KOPT-K1 (cell line): ENCODE results near the gene HES3.
A peak's percentile ranks its signal among the peaks of the same experiment; 100 is the strongest.

ENCODE experiments used
- H3K27ac ChIP-seq: fragments of 200-600 bp; sonication (generic); 2 replicates; pipeline ENCODE4 v1.5.1; 2016; ENCODE audit warnings: antibody characterized with exemption, mild to moderate bottlenecking, low read depth, low read length; ENCODE audit not compliant: poor library complexity, severe bottlenecking
- H3K36me3 ChIP-seq: fragments of 200-600 bp; sonication (generic); 2 replicates; pipeline ENCODE4 v1.5.1; 2017; ENCODE audit warnings: antibody characterized with exemption, mild to moderate bottlenecking, low read length, moderate library complexity; ENCODE audit not compliant: insufficient read depth
- H3K9me3 ChIP-seq: fragments of 200-600 bp; sonication (generic); 2 replicates; pipeline ENCODE4 v1.5.1; 2017; ENCODE audit warnings: antibody characterized with exemption, low read length, mild to moderate bottlenecking; ENCODE audit not compliant: insufficient read depth, poor library complexity, severe bottlenecking

The HES3 gene

DNA sequence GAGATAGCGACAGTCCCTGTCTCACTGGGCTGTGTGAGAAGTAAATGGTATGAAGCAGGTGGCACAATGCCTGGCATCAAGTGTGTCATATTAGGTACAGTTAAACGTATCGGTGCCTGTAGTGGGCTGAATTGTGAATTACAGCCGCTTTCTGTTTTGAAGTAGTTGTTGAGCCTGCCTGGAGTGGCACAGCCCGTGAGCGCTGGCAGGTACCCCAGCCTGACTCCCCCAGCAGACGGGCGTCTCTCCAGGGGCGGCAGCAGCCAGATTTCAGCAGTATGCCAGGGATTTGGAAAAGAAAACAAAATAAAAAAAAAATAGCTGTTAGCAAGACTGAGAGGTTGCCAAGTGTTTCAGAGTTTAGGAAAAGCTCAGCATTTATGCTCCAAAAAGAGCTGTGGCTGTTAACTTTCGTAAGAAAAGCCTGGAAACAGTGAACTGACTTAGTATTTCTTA lies 43.5 kb downstream of the HES3 start:
- Histone ChIP-seq H3K36me3 (peaks cover 57% of the 10 kb centered on the region; the same call in 1 of the 2 replicates), H3K27ac (no peak overlapping the region), H3K9me3 (no peaks in the 10 kb centered on the region)

- H3K27ac ChIP-seq: no peak overlapping the region
- peaks cover 62% of the 10 kb centered on the region for H3K36me3 ChIP-seq
- H3K9me3 ChIP-seq: no peaks in the 10 kb centered on the region
Observed at GRCh38 chr1:6288026-6288425, 44.0 kb downstream of the HES3 start.

- Histone ChIP-seq H3K36me3 (peaks cover 69% of the 10 kb centered on the region), H3K27ac (no peak overlapping the region), H3K9me3 (no peaks in the 10 kb centered on the region)
Observed at GRCh38 chr1:6288665-6289064, 44.7 kb downstream of the HES3 start.

DNA sequence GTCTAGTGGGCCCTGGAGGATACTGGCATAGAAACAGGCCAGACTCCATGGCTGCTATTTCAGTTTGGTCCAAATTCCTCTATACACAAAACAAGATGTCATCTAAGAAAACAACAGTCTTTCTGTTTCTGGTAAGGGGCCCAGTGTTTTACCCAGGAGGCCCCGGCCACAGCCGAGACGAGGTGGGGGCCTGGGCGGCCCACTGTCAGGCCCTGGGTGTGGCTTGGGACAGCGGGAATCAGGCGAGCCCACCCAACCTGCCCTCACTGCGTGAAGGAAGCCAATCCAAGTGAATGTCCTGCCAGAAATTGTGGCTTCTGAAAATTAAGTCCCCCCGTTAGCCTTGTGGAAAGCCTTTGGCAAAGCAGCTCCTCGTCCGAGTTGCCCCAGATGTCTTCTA lies 48.1 kb downstream of the HES3 start:
- H3K36me3 ChIP-seq: peaks cover 69% of the 10 kb centered on the region
- H3K9me3 ChIP-seq: no peaks in the 10 kb centered on the region
- H3K27ac ChIP-seq: no peak overlapping the region

DNA sequence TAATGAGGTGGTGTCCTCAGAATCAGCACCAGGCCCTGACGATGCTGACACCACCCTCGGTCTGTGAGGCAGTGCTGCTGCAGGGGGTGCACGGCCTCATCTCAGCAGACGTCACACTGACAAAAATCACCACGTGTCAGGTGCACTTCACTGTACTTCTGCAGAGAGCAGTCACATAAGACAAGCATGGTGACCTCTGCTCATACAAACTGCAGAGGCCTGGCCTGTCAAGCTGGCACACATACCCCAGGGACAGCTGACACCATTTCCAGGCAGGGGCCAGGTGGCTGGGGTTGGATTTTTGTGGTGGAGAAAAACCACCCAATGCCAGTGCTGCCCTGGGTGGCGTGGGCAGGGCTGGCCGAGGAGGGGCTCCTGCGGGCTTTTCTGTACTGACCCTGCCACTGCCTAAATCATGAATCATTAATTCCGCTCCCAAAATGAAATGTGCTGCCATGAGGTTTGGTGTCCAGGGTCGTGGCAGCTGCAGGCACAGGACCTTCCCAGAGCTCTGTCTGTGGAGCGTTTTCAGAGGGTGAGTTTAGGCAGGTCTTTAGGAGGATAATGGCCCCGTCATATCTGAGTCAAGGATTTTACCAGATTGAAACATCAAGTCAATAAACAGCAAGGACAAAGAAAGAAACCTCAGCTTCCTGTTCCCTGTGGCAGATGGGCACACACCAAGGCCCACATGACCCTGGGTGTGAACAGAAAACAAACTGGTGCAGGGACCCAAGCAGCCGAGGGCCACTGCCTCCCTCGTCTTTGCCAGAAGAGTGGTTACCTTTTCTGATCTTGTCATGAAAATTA lies 50.3 kb downstream of the HES3 start:
- Histone ChIP-seq H3K27ac (peak overlapping the region; percentile 40), H3K36me3 (peaks cover 54% of the 10 kb centered on the region), H3K9me3 (no peaks in the 10 kb centered on the region)

DNA sequence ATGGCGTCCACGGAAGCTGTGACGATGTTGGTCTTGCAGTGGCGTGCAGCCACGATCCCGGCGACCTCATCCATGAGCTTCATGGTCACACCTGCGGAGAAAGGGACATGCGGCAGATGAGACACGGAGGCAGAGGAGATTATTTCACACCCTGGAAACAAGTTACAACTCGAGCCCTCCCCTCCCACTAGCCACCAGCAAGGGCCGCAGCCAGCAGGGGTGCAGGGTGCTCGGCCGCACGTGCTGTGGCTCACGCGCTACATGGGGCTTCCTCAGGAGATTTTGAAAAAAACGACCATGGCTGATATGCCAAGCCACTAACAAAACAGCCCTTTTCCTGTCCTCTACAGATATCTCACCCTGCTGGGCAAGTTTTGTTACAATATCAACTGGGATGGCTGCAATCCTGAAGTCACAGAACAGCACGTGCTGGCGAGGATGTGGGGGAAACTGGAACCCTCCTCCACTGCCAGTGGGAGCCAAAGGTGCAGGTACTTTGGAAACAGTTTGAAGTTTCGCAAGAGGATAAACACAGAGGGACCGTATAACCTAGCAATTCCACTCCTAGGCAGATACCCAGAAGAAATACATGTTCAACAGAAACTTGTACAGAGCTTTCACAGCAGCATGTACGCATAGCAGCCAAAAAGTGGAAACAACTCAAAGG lies 51.0 kb downstream of the HES3 start:
- Histone ChIP-seq H3K27ac (peak overlapping the region; percentile 40), H3K9me3 (no peaks in the 10 kb centered on the region), H3K36me3 (peaks cover 57% of the 10 kb centered on the region)
